22Rv1 (cell line): ENCODE results near the gene LETMD1.

Experiments used
- CTCF ChIP-seq: fragments of 450-650 bp; IDR thresholded peaks from 2 replicates; pipeline ENCODE4 v1.5.1; 2017; ENCODE audit warnings: mild to moderate bottlenecking
- ZFX ChIP-seq: fragments of 450-650 bp; IDR thresholded peaks from 2 replicates; pipeline ENCODE4 v1.6.1; 2017; ENCODE audit warnings: antibody characterized with exemption, borderline replicate concordance

- no peak for TF ChIP-seq CTCF
- no peak for TF ChIP-seq ZFX
These were observed 22.7 kb upstream of the LETMD1 start for GRCh38 chr12:51025338-51025835.
